Gastrocnemius medialis (tissue), 4 donors: ENCODE measurements around the gene ARPC5L.

Experiments
- POLR2A ChIP-seq, 2 donors: fragments of 450-650 bp; IDR thresholded peaks; one replicate each; pipeline ENCODE4 v1.6.1; 2017; ENCODE audit warnings: antibody characterized with exemption in 2 of 2, mild to moderate bottlenecking in 2 of 2, moderate library complexity in 2 of 2
- TF ChIP-seq, protein P1 (sequence below), 5 experiments: fragments of 450-650 bp in 3 of 5; fragments of 200-600 bp in 2 of 5; sonication (generic) in 2 of 5; IDR thresholded peaks in 4 of 5; conservative IDR thresholded peaks in 1 of 5; 1 replicate in 4 of 5; 2 replicates in 1 of 5; pipeline ENCODE4 v1.5.1; 2016 to 2019; ENCODE audit warnings: antibody characterized with exemption in 5 of 5, mild to moderate bottlenecking in 3 of 5, moderate library complexity in 3 of 5

DNA sequence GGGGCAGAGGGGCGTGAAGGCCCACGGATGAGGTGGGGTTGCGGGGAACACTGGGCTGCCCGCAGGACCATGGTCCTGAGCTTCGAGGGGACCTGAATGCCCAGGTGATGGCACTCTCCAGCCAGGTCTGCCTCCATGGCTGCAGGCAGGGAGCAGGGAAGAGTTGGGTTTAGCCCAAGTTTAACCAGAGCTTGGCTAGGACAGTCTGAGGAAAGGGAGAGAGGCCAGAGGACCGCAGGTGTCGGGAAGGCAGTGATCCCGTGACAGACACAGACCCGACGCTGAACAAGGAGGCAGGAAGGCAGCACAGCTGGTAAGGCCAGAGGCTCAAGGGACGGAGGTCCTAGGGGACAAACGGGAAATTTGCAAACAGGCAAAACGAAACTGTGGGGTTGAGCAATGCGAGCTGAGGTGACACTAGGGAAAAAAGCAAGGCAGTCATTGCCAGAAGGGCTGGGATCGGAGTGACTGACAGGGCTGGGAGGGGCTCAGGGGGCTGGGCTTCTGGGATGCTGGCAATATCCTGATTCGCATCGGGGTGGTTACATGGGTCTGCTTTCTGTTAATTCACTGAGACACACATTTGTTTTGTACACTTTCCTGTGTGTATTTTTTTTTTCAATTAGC lies 25.0 kb downstream of the ARPC5L start:
- TF ChIP-seq, protein P1, sequence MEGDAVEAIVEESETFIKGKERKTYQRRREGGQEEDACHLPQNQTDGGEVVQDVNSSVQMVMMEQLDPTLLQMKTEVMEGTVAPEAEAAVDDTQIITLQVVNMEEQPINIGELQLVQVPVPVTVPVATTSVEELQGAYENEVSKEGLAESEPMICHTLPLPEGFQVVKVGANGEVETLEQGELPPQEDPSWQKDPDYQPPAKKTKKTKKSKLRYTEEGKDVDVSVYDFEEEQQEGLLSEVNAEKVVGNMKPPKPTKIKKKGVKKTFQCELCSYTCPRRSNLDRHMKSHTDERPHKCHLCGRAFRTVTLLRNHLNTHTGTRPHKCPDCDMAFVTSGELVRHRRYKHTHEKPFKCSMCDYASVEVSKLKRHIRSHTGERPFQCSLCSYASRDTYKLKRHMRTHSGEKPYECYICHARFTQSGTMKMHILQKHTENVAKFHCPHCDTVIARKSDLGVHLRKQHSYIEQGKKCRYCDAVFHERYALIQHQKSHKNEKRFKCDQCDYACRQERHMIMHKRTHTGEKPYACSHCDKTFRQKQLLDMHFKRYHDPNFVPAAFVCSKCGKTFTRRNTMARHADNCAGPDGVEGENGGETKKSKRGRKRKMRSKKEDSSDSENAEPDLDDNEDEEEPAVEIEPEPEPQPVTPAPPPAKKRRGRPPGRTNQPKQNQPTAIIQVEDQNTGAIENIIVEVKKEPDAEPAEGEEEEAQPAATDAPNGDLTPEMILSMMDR (IDR thresholded peaks at IDR 0.05 in 4 of 5, conservative IDR thresholded peaks at IDR 0.05 in 1 of 5): no peak
- no peak for TF ChIP-seq POLR2A (IDR thresholded peaks at IDR 0.05)
